Ramos (cell line): Measurements from ENCODE around the gene ALKBH6.

Experiments
- in situ Hi-C: fragments of 300-500 bp; cut with MboI; formaldehyde crosslinking; loops from one replicate; pipeline ENCODE4 v1.14.3; 2022; ENCODE audit warnings: low sequenced_read_pairs; ENCODE audit not compliant: unreplicated experiment

ALKBH6 gene

GRCh38 chr19:36031308-36031707, 17.3 kb upstream of the ALKBH6 start:
- in situ Hi-C loops = no loop called here

GRCh38 chr19:36030264-36031148, 16.5 kb upstream of the ALKBH6 start:
- in situ Hi-C loops = no loop called here

- in situ Hi-C loops = no loop called here
Observed at GRCh38 chr19:36028313-36029041, 14.5 kb upstream of the ALKBH6 start.

- in situ Hi-C loops = no loop called here
Observed at GRCh38 chr19:36027696-36028095, 13.7 kb upstream of the ALKBH6 start.

- in situ Hi-C loops = no loop called here
Observed at GRCh38 chr19:36026091-36026876, 12.3 kb upstream of the ALKBH6 start.

- in situ Hi-C loops = no loop called here
Observed at GRCh38 chr19:36025541-36025940, 11.5 kb upstream of the ALKBH6 start.

GRCh38 chr19:36023432-36023831, 9.4 kb upstream of the ALKBH6 start:
- in situ Hi-C loops = no loop called here

GRCh38 chr19:36019061-36019670, 5.2 kb upstream of the ALKBH6 start:
- in situ Hi-C loops = no loop called here

- in situ Hi-C loops = no loop called here
Observed at GRCh38 chr19:36013280-36014011, 567 bp downstream of the ALKBH6 start.

GRCh38 chr19:36010402-36010801, 3.6 kb downstream of the ALKBH6 start:
- in situ Hi-C loops = no loop called here

GRCh38 chr19:36009633-36010379, 4.2 kb downstream of the ALKBH6 start:
- in situ Hi-C loops = no loop called here

- in situ Hi-C loops = no loop called here
Observed at GRCh38 chr19:36009220-36009619, 4.8 kb downstream of the ALKBH6 start.

- in situ Hi-C loops = no loop called here
Observed at GRCh38 chr19:36008336-36008978, 5.6 kb downstream of the ALKBH6 start, which contains the start of gene SYNE4. TSS of gene SYNE4 (minus strand) at chr19:36008813. CDS start at chr19:36008681, 132 bp downstream.

- in situ Hi-C loops = no loop called here
Observed at GRCh38 chr19:36006955-36007354, 7.1 kb downstream of the ALKBH6 start.

- in situ Hi-C loops = no loop called here
Observed at GRCh38 chr19:36003284-36003683, 10.7 kb downstream of the ALKBH6 start.

GRCh38 chr19:36001605-36002004, 12.4 kb downstream of the ALKBH6 start:
- in situ Hi-C loops = no loop called here

- in situ Hi-C loops = no loop called here
Observed at GRCh38 chr19:35996777-35997176, 17.2 kb downstream of the ALKBH6 start.
